Body of pancreas (tissue), 4 donors: ENCODE results near the gene IFT122.

Source experiments
- POLR2A ChIP-seq, 3 donors: fragments of 450-650 bp; IDR thresholded peaks; one replicate each; pipeline ENCODE4 v1.6.1; 2016; ENCODE audit warnings: antibody characterized with exemption in 3 of 3, mild to moderate bottlenecking in 2 of 3
- TF ChIP-seq, protein P1 (sequence below), 7 experiments: fragments of 450-650 bp in 4 of 7; fragments of 200-600 bp in 3 of 7; sonication (generic) in 3 of 7; IDR thresholded peaks; one replicate each; pipeline ENCODE4 v1.5.1; 2016 to 2019; ENCODE audit warnings: antibody characterized with exemption in 7 of 7

DNA sequence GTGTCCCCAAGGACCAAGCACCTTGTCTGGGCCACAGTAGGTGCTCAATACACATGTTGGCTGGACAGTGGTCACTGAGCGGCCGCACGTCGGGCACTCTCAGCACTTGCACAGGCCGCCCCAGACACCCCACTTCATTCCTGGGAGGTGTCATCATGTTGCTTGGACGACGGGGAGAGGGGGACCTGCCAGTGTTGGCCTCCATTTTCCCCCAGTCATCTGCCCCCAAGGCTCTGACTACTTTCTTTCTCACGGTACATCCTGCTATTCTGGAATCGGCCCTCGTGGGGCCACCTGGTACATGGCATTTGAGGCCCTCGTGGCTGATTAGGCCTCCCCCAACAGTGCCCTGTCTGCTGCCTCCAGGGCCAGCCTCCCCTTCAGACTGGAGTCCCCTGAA lies 87.2 kb downstream of the IFT122 start:
- TF ChIP-seq, protein P1, sequence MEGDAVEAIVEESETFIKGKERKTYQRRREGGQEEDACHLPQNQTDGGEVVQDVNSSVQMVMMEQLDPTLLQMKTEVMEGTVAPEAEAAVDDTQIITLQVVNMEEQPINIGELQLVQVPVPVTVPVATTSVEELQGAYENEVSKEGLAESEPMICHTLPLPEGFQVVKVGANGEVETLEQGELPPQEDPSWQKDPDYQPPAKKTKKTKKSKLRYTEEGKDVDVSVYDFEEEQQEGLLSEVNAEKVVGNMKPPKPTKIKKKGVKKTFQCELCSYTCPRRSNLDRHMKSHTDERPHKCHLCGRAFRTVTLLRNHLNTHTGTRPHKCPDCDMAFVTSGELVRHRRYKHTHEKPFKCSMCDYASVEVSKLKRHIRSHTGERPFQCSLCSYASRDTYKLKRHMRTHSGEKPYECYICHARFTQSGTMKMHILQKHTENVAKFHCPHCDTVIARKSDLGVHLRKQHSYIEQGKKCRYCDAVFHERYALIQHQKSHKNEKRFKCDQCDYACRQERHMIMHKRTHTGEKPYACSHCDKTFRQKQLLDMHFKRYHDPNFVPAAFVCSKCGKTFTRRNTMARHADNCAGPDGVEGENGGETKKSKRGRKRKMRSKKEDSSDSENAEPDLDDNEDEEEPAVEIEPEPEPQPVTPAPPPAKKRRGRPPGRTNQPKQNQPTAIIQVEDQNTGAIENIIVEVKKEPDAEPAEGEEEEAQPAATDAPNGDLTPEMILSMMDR (IDR thresholded peaks at IDR 0.05): no peak
- no peak for TF ChIP-seq POLR2A (IDR thresholded peaks at IDR 0.05)
